VCaP (cell line): ENCODE measurements around the gene DCLK1.

Experiments used
- H3K27ac ChIP-seq: fragments of 450-650 bp; 2 replicates; pipeline ENCODE4 v1.5.1; 2017
- CTCF ChIP-seq: fragments of 450-650 bp; conservative IDR thresholded peaks from 2 replicates; pipeline ENCODE4 v1.5.1; 2017; ENCODE audit warnings: mild to moderate bottlenecking, moderate library complexity

The DCLK1 gene

GRCh38 chr13:36061621-36062020, 69.6 kb downstream of the DCLK1 start:
- TF ChIP-seq CTCF: no peak
- no peak overlapping the region for H3K27ac ChIP-seq

GRCh38 chr13:36061054-36061453, 70.1 kb downstream of the DCLK1 start:
- no peak overlapping the region for H3K27ac ChIP-seq
- TF ChIP-seq CTCF: no peak

GRCh38 chr13:36059321-36059720, 71.9 kb downstream of the DCLK1 start:
- TF ChIP-seq CTCF: no peak
- H3K27ac ChIP-seq: no peak overlapping the region

GRCh38 chr13:36058116-36058515, 73.1 kb downstream of the DCLK1 start:
- no peak for TF ChIP-seq CTCF

GRCh38 chr13:36057547-36057946, 73.6 kb downstream of the DCLK1 start:
- TF ChIP-seq CTCF: no peak
- no peak overlapping the region for H3K27ac ChIP-seq

More at GRCh38 chr13:36058116-36058515, 73.1 kb downstream of the DCLK1 start:
- no peak overlapping the region for H3K27ac ChIP-seq

- no peak overlapping the region for H3K27ac ChIP-seq
- TF ChIP-seq CTCF: no peak
These were observed 74.1 kb downstream of the DCLK1 start for GRCh38 chr13:36057041-36057440.

GRCh38 chr13:36055366-36055765, 75.8 kb downstream of the DCLK1 start:
- peak overlapping the region; percentile 42 for H3K27ac ChIP-seq
- TF ChIP-seq CTCF: no peak

- no peak overlapping the region; the same call in 1 of the 2 replicates for H3K27ac ChIP-seq
- TF ChIP-seq CTCF: no peak
These were observed 77.1 kb downstream of the DCLK1 start for GRCh38 chr13:36054041-36054440.
